ENCODE results near the gene MCAM.

Gene MCAM

DNA sequence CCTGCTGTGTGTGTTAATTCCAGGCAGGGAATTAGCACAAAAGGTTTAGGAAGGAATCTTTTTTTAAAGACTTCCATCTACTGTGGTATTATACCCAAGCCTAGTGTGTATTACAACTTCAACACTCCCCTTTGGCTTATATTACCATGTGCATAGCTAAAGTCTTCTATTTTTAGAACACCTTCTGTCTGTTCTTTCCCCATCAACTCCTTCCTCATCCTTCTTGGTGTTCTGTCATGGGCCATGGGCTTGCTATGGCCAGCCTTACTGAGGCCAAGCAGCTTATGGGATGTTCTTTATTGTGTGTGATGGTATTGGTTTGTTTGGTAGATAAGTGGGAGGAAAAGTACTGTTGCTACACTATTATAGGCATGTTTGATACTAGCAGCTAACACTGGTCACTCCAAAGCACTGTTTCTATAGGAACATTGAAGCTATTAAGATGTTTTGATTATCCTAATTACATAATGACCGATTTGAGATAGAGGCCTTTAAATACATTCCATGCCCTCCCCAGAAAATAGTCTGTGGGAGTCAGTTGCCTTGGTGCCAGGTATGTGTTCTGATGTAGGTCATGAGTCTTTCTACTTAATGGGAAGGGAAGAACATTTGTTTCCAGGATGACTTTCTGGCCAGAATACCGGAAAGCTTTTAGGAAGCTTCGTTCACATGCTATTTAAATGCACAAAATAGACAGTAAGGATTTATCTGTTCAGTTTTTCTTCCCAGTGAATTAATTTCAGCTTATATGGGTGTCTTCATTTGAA, 16.5 kb downstream of the MCAM start:
- no peaks in the 10 kb centered on the region for H3K27me3 ChIP-seq (ENCODE audit: insufficient read depth, insufficient read length)
- H3K4me3 ChIP-seq (ENCODE audit: insufficient read length, low read depth) = no peak overlapping the region
- TF ChIP-seq YY1 (IDR thresholded peaks at IDR 0.05; ENCODE audit: insufficient read depth, insufficient read length) (no peak), ZNF274 (IDR thresholded peaks at IDR 0.05; ENCODE audit: low read depth, low read length) (no peak), SUZ12 (IDR thresholded peaks at IDR 0.05; ENCODE audit: extremely low read depth, insufficient read depth, insufficient read length) (no peak)
- H3K4me1 ChIP-seq (ENCODE audit: insufficient read depth, insufficient read length) = no peaks in the 10 kb centered on the region
- H3K9ac ChIP-seq (ENCODE audit: insufficient read length, low read depth) = no peak overlapping the region
- H3K9me3 ChIP-seq (ENCODE audit: insufficient read depth, low read length) = no peaks in the 10 kb centered on the region
- peaks cover 81% of the 10 kb centered on the region for H3K36me3 ChIP-seq (ENCODE audit: insufficient read depth, insufficient read length, low read length)
- DNase-seq (ENCODE audit: low read depth, low spot score) = no peak

DNA sequence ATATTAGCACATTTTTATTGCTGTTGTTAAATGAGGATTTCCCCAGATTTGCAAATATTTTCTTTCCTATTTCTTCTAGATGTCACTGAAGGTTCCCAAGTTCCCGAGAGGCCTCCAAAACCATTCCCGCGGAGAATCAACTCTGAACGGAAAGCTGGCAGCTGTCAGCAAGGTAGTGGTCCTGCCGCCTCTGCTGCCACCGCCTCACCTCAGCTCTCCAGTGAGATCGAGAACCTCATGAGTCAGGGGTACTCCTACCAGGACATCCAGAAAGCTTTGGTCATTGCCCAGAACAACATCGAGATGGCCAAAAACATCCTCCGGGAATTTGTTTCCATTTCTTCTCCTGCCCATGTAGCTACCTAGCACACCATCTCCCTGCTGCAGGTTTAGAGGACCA, 17.5 kb downstream of the MCAM start:
- no peak for DNase-seq (ENCODE audit: low read depth, low spot score)
- Histone ChIP-seq H3K27me3 (ENCODE audit: insufficient read depth, insufficient read length) (no peaks in the 10 kb centered on the region), H3K4me1 (ENCODE audit: insufficient read depth, insufficient read length) (no peaks in the 10 kb centered on the region), H3K4me3 (ENCODE audit: insufficient read length, low read depth) (no peak overlapping the region), H3K9me3 (ENCODE audit: insufficient read depth, low read length) (no peaks in the 10 kb centered on the region), H3K9ac (ENCODE audit: insufficient read length, low read depth) (no peak overlapping the region), H3K36me3 (ENCODE audit: insufficient read depth, insufficient read length, low read length) (peaks cover 79% of the 10 kb centered on the region)
- TF ChIP-seq ZNF274 (IDR thresholded peaks at IDR 0.05; ENCODE audit: low read depth, low read length) (no peak), YY1 (IDR thresholded peaks at IDR 0.05; ENCODE audit: insufficient read depth, insufficient read length) (no peak), SUZ12 (IDR thresholded peaks at IDR 0.05; ENCODE audit: extremely low read depth, insufficient read depth, insufficient read length) (no peak)

DNA sequence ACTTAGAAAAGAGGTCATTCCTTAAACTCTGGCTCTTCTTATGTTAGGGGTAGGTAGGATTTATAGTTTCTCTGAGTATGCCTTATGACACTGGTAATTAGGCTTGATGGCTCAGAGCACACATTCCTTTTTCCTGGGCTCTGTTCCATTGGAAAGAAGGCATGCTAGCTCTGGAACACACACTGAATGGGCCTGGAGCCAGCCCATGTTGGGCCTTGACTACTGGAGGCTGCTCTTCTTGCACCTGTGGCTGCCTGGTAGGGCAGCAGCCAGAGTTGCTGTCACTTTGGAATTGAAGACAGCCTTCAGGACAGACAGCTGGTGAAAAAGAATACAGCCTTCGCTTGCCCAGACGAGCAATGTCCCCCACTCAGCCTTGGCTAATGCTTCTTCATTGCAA, 18.2 kb downstream of the MCAM start:
- H3K27me3 ChIP-seq (ENCODE audit: insufficient read depth, insufficient read length) = no peaks in the 10 kb centered on the region
- DNase-seq (ENCODE audit: low read depth, low spot score) = no peak
- H3K36me3 ChIP-seq (ENCODE audit: insufficient read depth, insufficient read length, low read length) = peaks cover 72% of the 10 kb centered on the region
- TF ChIP-seq ZNF274 (IDR thresholded peaks at IDR 0.05; ENCODE audit: low read depth, low read length) (no peak), YY1 (IDR thresholded peaks at IDR 0.05; ENCODE audit: insufficient read depth, insufficient read length) (no peak), SUZ12 (IDR thresholded peaks at IDR 0.05; ENCODE audit: extremely low read depth, insufficient read depth, insufficient read length) (no peak)
- H3K9me3 ChIP-seq (ENCODE audit: insufficient read depth, low read length) = no peaks in the 10 kb centered on the region
- H3K4me3 ChIP-seq (ENCODE audit: insufficient read length, low read depth) = no peak overlapping the region
- H3K9ac ChIP-seq (ENCODE audit: insufficient read length, low read depth) = no peak overlapping the region
- H3K4me1 ChIP-seq (ENCODE audit: insufficient read depth, insufficient read length) = no peaks in the 10 kb centered on the region

DNA sequence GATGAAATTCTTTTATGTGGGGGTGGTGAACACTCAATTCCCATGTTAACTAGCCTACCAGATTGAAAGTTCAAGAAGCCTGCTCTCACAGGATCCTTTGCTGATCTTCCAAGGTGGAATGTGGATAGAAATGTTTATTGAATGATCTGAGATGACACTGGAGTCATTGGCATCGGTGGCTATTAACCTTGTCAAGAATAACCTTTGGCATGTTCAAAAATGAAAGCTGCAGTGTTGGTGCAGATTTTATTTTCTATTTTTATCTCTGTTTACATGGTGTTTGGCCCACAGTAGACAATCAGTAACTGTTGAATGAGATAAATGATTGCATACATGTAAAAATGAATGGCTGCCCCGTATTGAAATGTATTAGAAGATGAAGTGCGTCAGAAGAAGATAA, 19.0 kb downstream of the MCAM start:
- Histone ChIP-seq H3K4me3 (ENCODE audit: insufficient read length, low read depth) (no peak overlapping the region), H3K9ac (ENCODE audit: insufficient read length, low read depth) (no peak overlapping the region), H3K27me3 (ENCODE audit: insufficient read depth, insufficient read length) (no peaks in the 10 kb centered on the region), H3K4me1 (ENCODE audit: insufficient read depth, insufficient read length) (no peaks in the 10 kb centered on the region), H3K36me3 (ENCODE audit: insufficient read depth, insufficient read length, low read length) (peaks cover 64% of the 10 kb centered on the region), H3K9me3 (ENCODE audit: insufficient read depth, low read length) (no peaks in the 10 kb centered on the region)
- DNase-seq (ENCODE audit: low read depth, low spot score) = no peak
- no peak for TF ChIP-seq SUZ12 (IDR thresholded peaks at IDR 0.05; ENCODE audit: extremely low read depth, insufficient read depth, insufficient read length)
- TF ChIP-seq ZNF274 (IDR thresholded peaks at IDR 0.05; ENCODE audit: low read depth, low read length) = no peak
- TF ChIP-seq YY1 (IDR thresholded peaks at IDR 0.05; ENCODE audit: insufficient read depth, insufficient read length) = no peak

DNA sequence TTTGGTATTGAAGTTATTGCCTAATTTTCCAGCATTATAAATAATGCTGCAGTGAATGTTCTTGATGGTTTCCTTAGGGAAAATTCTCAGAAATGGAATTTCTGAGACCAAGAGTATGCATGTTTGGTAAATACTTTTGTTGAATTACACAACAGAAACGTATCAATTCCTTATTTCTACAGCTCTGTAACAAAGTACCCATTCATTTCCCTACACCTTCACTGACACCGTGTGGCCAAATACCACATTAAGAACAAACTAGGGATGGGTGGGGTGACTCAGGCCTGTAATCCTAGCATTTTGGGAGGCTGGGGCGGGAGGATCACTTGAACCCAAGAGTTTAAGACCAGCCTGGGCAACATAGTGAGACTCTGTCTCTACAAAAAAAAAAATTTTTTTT, 21.8 kb downstream of the MCAM start:
- no peak overlapping the region for H3K9ac ChIP-seq (ENCODE audit: insufficient read length, low read depth)
- H3K4me1 ChIP-seq (ENCODE audit: insufficient read depth, insufficient read length) = no peaks in the 10 kb centered on the region
- peaks cover 38% of the 10 kb centered on the region for H3K36me3 ChIP-seq (ENCODE audit: insufficient read depth, insufficient read length, low read length)
- H3K27me3 ChIP-seq (ENCODE audit: insufficient read depth, insufficient read length) = no peaks in the 10 kb centered on the region
- peaks cover 5% of the 10 kb centered on the region; the same call in 1 of the 2 replicates for H3K9me3 ChIP-seq (ENCODE audit: insufficient read depth, low read length)
- TF ChIP-seq ZNF274 (IDR thresholded peaks at IDR 0.05; ENCODE audit: low read depth, low read length) (no peak), SUZ12 (IDR thresholded peaks at IDR 0.05; ENCODE audit: extremely low read depth, insufficient read depth, insufficient read length) (no peak), YY1 (IDR thresholded peaks at IDR 0.05; ENCODE audit: insufficient read depth, insufficient read length) (no peak)
- DNase-seq (ENCODE audit: low read depth, low spot score) = no peak
- H3K4me3 ChIP-seq (ENCODE audit: insufficient read length, low read depth) = no peak overlapping the region

DNA sequence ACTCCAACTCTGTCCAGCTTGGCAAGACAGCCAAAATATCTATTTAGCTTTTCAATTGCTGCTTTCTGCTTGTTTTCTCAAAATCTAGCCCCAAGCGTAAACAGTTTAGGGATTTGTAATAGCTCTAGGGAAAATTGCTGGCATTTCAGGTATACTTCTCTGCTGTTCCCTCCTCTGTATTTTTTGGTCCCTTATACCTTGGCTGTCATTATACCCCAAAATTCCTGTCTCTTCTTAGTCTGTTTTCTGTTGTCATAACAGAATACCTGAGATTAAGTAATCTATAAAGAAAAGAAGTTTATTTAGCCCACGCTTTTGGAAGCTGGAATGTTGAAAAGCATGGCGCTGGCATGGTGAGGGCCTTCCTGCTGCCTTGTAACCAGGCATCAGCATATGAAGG, 23.5 kb downstream of the MCAM start:
- H3K36me3 ChIP-seq (ENCODE audit: insufficient read depth, insufficient read length, low read length) = peaks cover 28% of the 10 kb centered on the region
- H3K9ac ChIP-seq (ENCODE audit: insufficient read length, low read depth) = no peak overlapping the region
- DNase-seq (ENCODE audit: low read depth, low spot score) = no peak
- no peak overlapping the region for H3K4me3 ChIP-seq (ENCODE audit: insufficient read length, low read depth)
- H3K9me3 ChIP-seq (ENCODE audit: insufficient read depth, low read length) = peaks cover 5% of the 10 kb centered on the region; the same call in 1 of the 2 replicates
- TF ChIP-seq ZNF274 (IDR thresholded peaks at IDR 0.05; ENCODE audit: low read depth, low read length) = no peak
- H3K4me1 ChIP-seq (ENCODE audit: insufficient read depth, insufficient read length) = no peaks in the 10 kb centered on the region
- no peaks in the 10 kb centered on the region for H3K27me3 ChIP-seq (ENCODE audit: insufficient read depth, insufficient read length)

DNA sequence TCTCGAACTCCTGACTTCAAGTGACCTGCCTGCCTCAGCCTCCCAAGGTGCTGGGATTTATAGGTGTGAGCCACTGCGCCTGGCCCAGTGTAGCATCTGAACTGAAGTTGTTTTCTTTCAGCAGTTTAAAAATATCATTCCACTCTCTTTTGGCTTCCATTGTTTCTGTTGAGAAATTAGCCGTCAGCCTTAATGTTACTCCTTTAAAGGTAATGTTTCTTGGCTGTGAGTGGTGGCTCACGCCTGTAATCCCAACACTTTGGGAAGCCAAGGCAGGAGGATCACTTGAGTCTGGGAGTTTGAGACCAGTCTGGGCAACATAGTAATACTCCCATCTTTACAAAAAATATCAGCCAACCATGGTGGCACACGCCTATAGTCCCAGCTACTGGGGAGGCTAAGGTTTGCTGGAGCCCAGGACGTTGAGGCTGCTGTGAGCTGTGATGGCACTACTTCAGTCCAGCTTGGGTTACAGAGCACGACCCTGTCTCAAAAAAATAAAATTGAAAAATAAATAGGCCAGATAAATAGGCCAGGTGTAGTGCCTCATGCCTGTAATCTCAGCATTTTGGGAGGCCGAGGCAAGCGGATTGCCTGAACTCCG, 25.9 kb downstream of the MCAM start:
- H3K27me3 ChIP-seq (ENCODE audit: insufficient read depth, insufficient read length) = no peaks in the 10 kb centered on the region
- no peaks in the 10 kb centered on the region for H3K4me1 ChIP-seq (ENCODE audit: insufficient read depth, insufficient read length)
- H3K4me3 ChIP-seq (ENCODE audit: insufficient read length, low read depth) = no peak overlapping the region
- no peak for TF ChIP-seq YY1 (IDR thresholded peaks at IDR 0.05; ENCODE audit: insufficient read depth, insufficient read length)
- no peak for TF ChIP-seq SUZ12 (IDR thresholded peaks at IDR 0.05; ENCODE audit: extremely low read depth, insufficient read depth, insufficient read length)
- TF ChIP-seq ZNF274 (IDR thresholded peaks at IDR 0.05; ENCODE audit: low read depth, low read length) = no peak
- H3K9me3 ChIP-seq (ENCODE audit: insufficient read depth, low read length) = peaks cover 5% of the 10 kb centered on the region; the same call in 1 of the 2 replicates
- H3K36me3 ChIP-seq (ENCODE audit: insufficient read depth, insufficient read length, low read length) = peaks cover 30% of the 10 kb centered on the region
- DNase-seq (ENCODE audit: low read depth, low spot score) = no peak
- H3K9ac ChIP-seq (ENCODE audit: insufficient read length, low read depth) = no peak overlapping the region
